ENCODE measurements around the gene FAM168A. TPM values are rescaled to one million over a fixed set of nuclear protein-coding genes. Genes with fewer than 3 reads are reported as not detected.

Gene FAM168A
- total RNA-seq, 4 donors from 2014 or later, result 22.2 to 35.7 (median 30.4) TPM

GRCh38 chr11:73404048-73404447 lies 193.9 kb downstream of the FAM168A start:
- no peak for TF ChIP-seq POLR2A (IDR thresholded peaks at IDR 0.05)
- TF ChIP-seq, protein P1, sequence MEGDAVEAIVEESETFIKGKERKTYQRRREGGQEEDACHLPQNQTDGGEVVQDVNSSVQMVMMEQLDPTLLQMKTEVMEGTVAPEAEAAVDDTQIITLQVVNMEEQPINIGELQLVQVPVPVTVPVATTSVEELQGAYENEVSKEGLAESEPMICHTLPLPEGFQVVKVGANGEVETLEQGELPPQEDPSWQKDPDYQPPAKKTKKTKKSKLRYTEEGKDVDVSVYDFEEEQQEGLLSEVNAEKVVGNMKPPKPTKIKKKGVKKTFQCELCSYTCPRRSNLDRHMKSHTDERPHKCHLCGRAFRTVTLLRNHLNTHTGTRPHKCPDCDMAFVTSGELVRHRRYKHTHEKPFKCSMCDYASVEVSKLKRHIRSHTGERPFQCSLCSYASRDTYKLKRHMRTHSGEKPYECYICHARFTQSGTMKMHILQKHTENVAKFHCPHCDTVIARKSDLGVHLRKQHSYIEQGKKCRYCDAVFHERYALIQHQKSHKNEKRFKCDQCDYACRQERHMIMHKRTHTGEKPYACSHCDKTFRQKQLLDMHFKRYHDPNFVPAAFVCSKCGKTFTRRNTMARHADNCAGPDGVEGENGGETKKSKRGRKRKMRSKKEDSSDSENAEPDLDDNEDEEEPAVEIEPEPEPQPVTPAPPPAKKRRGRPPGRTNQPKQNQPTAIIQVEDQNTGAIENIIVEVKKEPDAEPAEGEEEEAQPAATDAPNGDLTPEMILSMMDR (IDR thresholded peaks at IDR 0.05), result peak in 4 of 6 experiments; percentile 21 to 80 (median 70)
- H3K27ac ChIP-seq, result no peak overlapping the region
- no peak overlapping the region for H3K4me3 ChIP-seq
- no peaks in the 10 kb centered on the region for H3K27me3 ChIP-seq
- DNase-seq, result peak in 1 of 3 donors; percentile 72
- no peaks in the 10 kb centered on the region for H3K9me3 ChIP-seq
- peaks cover 0 to 30% (median 0%) of the 10 kb centered on the region in 3 donors for H3K36me3 ChIP-seq
- H3K4me1 ChIP-seq, result no peaks in the 10 kb centered on the region

- H3K27ac ChIP-seq, result no peak overlapping the region
- H3K9me3 ChIP-seq, result no peaks in the 10 kb centered on the region
- DNase-seq, result no peak
- no peak overlapping the region for H3K4me3 ChIP-seq
- peaks cover 0 to 29% (median 0%) of the 10 kb centered on the region in 3 donors for H3K36me3 ChIP-seq
- no peak for TF ChIP-seq POLR2A (IDR thresholded peaks at IDR 0.05)
- TF ChIP-seq, protein P1 (IDR thresholded peaks at IDR 0.05), result no peak
- no peaks in the 10 kb centered on the region for H3K4me1 ChIP-seq
- H3K27me3 ChIP-seq, result no peaks in the 10 kb centered on the region
Observed at GRCh38 chr11:73403541-73403940, 194.4 kb downstream of the FAM168A start.

- no peak for DNase-seq
- Histone ChIP-seq H3K4me3 (no peak overlapping the region), H3K27ac (no peak overlapping the region), H3K4me1 (no peaks in the 10 kb centered on the region), H3K9me3 (no peaks in the 10 kb centered on the region), H3K36me3 (peaks cover 0 to 26% (median 0%) of the 10 kb centered on the region in 3 donors), H3K27me3 (no peaks in the 10 kb centered on the region)
- no peak for TF ChIP-seq POLR2A (IDR thresholded peaks at IDR 0.05)
- TF ChIP-seq, protein P1 (IDR thresholded peaks at IDR 0.05), result peak in 1 of 6 experiments; percentile 4
Observed at GRCh38 chr11:73402834-73403185, 195.1 kb downstream of the FAM168A start.

- no peak overlapping the region for H3K4me3 ChIP-seq
- H3K36me3 ChIP-seq, result peaks cover 0 to 20% (median 0%) of the 10 kb centered on the region in 3 donors
- TF ChIP-seq, protein P1 (IDR thresholded peaks at IDR 0.05), result no peak
- TF ChIP-seq POLR2A (IDR thresholded peaks at IDR 0.05), result no peak
- DNase-seq, result no peak
- H3K27me3 ChIP-seq, result no peaks in the 10 kb centered on the region
- no peaks in the 10 kb centered on the region for H3K4me1 ChIP-seq
- H3K27ac ChIP-seq, result no peak overlapping the region
- H3K9me3 ChIP-seq, result no peaks in the 10 kb centered on the region
Observed at GRCh38 chr11:73401924-73402833, 195.7 kb downstream of the FAM168A start.

DNA sequence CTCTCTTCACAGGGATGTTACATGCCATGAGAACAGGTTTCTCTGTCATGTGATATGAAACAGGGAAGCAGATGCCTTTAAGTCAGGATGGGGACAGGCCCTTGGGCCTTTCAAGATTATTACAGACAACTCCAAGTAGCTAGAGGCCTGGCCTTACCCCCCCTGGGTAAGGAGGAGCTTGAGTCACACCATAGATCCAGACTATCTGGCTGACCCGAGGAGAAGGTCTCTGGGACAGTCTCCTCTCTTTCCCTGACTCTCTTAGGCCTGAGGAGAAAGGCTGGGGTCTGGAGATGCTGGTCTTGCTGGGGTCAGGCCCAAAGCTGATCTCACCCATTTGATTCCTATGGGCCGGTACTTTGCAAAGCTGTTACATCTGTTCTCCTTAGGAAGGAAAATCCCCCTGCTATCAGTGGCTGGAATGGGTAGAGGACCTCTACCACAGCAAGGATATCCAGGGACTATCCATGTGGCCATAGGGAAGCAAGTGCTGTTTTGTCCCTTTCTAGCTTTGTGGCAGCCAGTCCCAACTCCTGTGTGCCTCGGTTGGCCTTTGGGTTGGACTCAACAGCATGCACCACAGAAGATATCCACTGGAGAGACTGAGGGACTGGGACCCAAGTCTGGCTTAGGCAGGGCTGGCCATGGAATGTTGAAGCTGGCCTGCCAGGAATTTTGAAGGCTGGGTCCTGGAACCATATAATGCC lies 196.5 kb downstream of the FAM168A start:
- H3K27me3 ChIP-seq, result no peaks in the 10 kb centered on the region
- H3K4me3 ChIP-seq, result no peak overlapping the region
- no peaks in the 10 kb centered on the region for H3K4me1 ChIP-seq
- no peaks in the 10 kb centered on the region for H3K9me3 ChIP-seq
- no peak for DNase-seq
- H3K27ac ChIP-seq, result no peak overlapping the region
- peaks cover 0 to 12% (median 0%) of the 10 kb centered on the region in 3 donors for H3K36me3 ChIP-seq
- TF ChIP-seq, protein P1 (IDR thresholded peaks at IDR 0.05), result no peak
- TF ChIP-seq POLR2A (IDR thresholded peaks at IDR 0.05), result no peak

Data from Peyer's patch (tissue), 4 donors.